ENCODE results near the gene VNN1.

Gene VNN1, protein sequence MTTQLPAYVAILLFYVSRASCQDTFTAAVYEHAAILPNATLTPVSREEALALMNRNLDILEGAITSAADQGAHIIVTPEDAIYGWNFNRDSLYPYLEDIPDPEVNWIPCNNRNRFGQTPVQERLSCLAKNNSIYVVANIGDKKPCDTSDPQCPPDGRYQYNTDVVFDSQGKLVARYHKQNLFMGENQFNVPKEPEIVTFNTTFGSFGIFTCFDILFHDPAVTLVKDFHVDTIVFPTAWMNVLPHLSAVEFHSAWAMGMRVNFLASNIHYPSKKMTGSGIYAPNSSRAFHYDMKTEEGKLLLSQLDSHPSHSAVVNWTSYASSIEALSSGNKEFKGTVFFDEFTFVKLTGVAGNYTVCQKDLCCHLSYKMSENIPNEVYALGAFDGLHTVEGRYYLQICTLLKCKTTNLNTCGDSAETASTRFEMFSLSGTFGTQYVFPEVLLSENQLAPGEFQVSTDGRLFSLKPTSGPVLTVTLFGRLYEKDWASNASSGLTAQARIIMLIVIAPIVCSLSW

GRCh38 chr6:132713352-132714134 lies at the start of gene VNN1:
Gene VNN1 (minus strand): TSS chr6:132714055. CDS start chr6:132714035, 20 bp downstream.
- no peaks in the 10 kb centered on the region for H3K36me3 ChIP-seq (ENCODE audit: control insufficient read depth, insufficient read depth, low read length)
- H3K4me1 ChIP-seq (ENCODE audit: control insufficient read depth, insufficient read depth, low read length): peaks cover 35% of the 10 kb centered on the region
- no peaks in the 10 kb centered on the region for H3K9me3 ChIP-seq (ENCODE audit: control insufficient read depth, low read length)
- H3K4me3 ChIP-seq (ENCODE audit: low read length): no peak within 1 kb of the TSS
- H3K9ac ChIP-seq (ENCODE audit: low read length): no peak within 1 kb of the TSS
- H3K27me3 ChIP-seq (ENCODE audit: control insufficient read depth, insufficient read depth, low read length): no peaks in the 10 kb centered on the region

- Histone ChIP-seq H3K4me1 (ENCODE audit: control insufficient read depth, insufficient read depth, low read length) (peaks cover 10% of the 10 kb centered on the region), H3K4me3 (ENCODE audit: low read length) (no peak overlapping the region), H3K27me3 (ENCODE audit: control insufficient read depth, insufficient read depth, low read length) (no peaks in the 10 kb centered on the region), H3K9ac (ENCODE audit: low read length) (no peak overlapping the region), H3K9me3 (ENCODE audit: control insufficient read depth, low read length) (no peaks in the 10 kb centered on the region), H3K36me3 (ENCODE audit: control insufficient read depth, insufficient read depth, low read length) (no peaks in the 10 kb centered on the region)
These were observed 49.4 kb upstream of the VNN1 start for GRCh38 chr6:132763269-132763668.

- Histone ChIP-seq H3K27me3 (ENCODE audit: control insufficient read depth, insufficient read depth, low read length) (no peaks in the 10 kb centered on the region), H3K4me1 (ENCODE audit: control insufficient read depth, insufficient read depth, low read length) (peaks cover 5% of the 10 kb centered on the region), H3K36me3 (ENCODE audit: control insufficient read depth, insufficient read depth, low read length) (no peaks in the 10 kb centered on the region), H3K4me3 (ENCODE audit: low read length) (no peak overlapping the region), H3K9ac (ENCODE audit: low read length) (no peak overlapping the region), H3K9me3 (ENCODE audit: control insufficient read depth, low read length) (no peaks in the 10 kb centered on the region)
These were observed 46.4 kb upstream of the VNN1 start for GRCh38 chr6:132760256-132760655.

GRCh38 chr6:132758689-132759088 lies 44.8 kb upstream of the VNN1 start:
- H3K36me3 ChIP-seq (ENCODE audit: control insufficient read depth, insufficient read depth, low read length): no peaks in the 10 kb centered on the region
- no peak overlapping the region for H3K9ac ChIP-seq (ENCODE audit: low read length)
- no peak overlapping the region for H3K4me3 ChIP-seq (ENCODE audit: low read length)
- H3K9me3 ChIP-seq (ENCODE audit: control insufficient read depth, low read length): no peaks in the 10 kb centered on the region
- no peaks in the 10 kb centered on the region for H3K4me1 ChIP-seq (ENCODE audit: control insufficient read depth, insufficient read depth, low read length)
- H3K27me3 ChIP-seq (ENCODE audit: control insufficient read depth, insufficient read depth, low read length): no peaks in the 10 kb centered on the region

DNA sequence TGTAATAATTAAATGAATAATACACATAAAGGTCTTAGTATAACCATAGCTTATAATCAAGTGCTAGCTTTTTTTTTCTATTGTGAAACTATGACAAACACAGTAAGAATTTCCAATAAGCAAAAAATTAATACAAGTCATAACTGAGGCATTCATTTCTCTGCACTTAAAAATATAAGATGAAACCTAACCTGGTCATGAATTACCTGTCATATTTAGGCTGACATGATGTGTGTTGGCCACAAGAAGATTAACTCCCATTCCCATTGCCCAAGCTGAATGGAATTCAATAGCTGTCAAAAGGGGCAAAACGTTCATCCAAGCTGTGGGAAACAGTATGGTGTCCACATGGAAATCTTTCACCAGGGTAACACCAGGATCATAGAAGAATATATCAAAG lies 38.4 kb upstream of the VNN1 start:
- Histone ChIP-seq H3K4me3 (ENCODE audit: low read length) (no peak overlapping the region), H3K36me3 (ENCODE audit: control insufficient read depth, insufficient read depth, low read length) (no peaks in the 10 kb centered on the region), H3K9ac (ENCODE audit: low read length) (no peak overlapping the region), H3K9me3 (ENCODE audit: control insufficient read depth, low read length) (no peaks in the 10 kb centered on the region), H3K4me1 (ENCODE audit: control insufficient read depth, insufficient read depth, low read length) (peaks cover 7% of the 10 kb centered on the region), H3K27me3 (ENCODE audit: control insufficient read depth, insufficient read depth, low read length) (no peaks in the 10 kb centered on the region)

- Histone ChIP-seq H3K27me3 (ENCODE audit: control insufficient read depth, insufficient read depth, low read length) (no peaks in the 10 kb centered on the region), H3K9me3 (ENCODE audit: control insufficient read depth, low read length) (no peaks in the 10 kb centered on the region), H3K9ac (ENCODE audit: low read length) (no peak overlapping the region), H3K4me3 (ENCODE audit: low read length) (no peak overlapping the region), H3K36me3 (ENCODE audit: control insufficient read depth, insufficient read depth, low read length) (no peaks in the 10 kb centered on the region), H3K4me1 (ENCODE audit: control insufficient read depth, insufficient read depth, low read length) (peaks cover 7% of the 10 kb centered on the region)
These were observed 38.0 kb upstream of the VNN1 start for GRCh38 chr6:132751828-132752227.

- Histone ChIP-seq H3K9ac (ENCODE audit: low read length) (no peak overlapping the region), H3K9me3 (ENCODE audit: control insufficient read depth, low read length) (no peaks in the 10 kb centered on the region), H3K36me3 (ENCODE audit: control insufficient read depth, insufficient read depth, low read length) (no peaks in the 10 kb centered on the region), H3K4me3 (ENCODE audit: low read length) (no peak overlapping the region), H3K4me1 (ENCODE audit: control insufficient read depth, insufficient read depth, low read length) (peaks cover 7% of the 10 kb centered on the region), H3K27me3 (ENCODE audit: control insufficient read depth, insufficient read depth, low read length) (no peaks in the 10 kb centered on the region)
These were observed 37.5 kb upstream of the VNN1 start for GRCh38 chr6:132751306-132751705.

DNA sequence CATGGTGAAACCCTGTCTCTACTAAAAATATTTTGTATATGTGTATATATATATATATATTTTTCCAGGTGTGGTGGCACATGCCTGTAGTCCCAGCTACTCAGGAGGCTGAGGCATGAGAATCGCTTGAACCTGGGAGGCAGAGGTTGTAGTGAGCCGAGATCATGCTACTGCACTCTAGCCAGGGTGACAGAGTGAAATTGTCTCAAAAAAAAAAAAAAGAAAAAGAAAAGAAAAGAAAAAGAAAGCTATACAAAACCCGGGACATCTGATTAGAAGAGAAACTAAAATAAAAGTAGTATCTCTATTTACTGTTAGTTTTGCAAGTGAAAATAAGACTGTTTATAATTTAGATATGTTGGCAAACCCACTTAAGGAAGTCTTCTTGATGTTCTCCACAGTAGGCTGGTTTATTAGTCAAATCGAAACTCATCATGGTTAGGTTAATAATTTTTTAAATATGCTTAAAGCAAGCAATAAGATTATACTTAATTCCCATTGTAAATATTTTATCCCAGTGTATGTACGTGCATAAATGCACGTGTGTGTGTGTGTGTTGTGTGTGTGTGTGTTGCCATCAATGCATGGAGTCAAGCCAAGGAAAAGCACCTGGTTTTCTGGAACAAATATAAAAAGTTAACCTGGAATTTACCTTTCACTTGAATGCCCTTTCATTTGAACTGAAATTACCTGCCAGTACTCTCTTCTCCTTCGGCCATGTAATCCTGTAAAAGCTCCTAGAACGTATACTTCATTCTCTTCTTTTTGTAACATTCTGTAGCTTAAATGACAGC lies 36.8 kb upstream of the VNN1 start:
- Histone ChIP-seq H3K9ac (ENCODE audit: low read length) (no peak overlapping the region), H3K9me3 (ENCODE audit: control insufficient read depth, low read length) (no peaks in the 10 kb centered on the region), H3K4me3 (ENCODE audit: low read length) (no peak overlapping the region), H3K4me1 (ENCODE audit: control insufficient read depth, insufficient read depth, low read length) (peaks cover 7% of the 10 kb centered on the region), H3K27me3 (ENCODE audit: control insufficient read depth, insufficient read depth, low read length) (no peaks in the 10 kb centered on the region), H3K36me3 (ENCODE audit: control insufficient read depth, insufficient read depth, low read length) (no peaks in the 10 kb centered on the region)

DNA sequence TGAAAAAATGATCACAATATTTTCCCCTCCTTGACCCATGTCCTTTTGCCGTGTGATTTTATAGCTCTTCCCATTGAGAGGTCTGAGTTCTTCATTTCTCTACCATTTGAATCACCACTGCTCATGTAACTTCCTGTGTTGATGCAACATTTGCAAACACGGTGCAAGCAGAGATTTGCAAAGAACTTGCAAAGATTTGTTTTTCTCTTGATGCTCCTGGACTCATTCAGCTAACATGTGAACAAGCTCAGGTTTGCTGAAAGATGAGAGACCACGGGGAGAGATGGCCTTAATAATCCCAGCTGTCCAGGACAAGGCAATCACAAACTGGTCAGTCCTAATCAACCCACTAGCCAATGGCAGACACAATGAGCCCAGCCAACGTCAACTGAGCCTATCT lies 35.3 kb upstream of the VNN1 start:
- no peak overlapping the region for H3K4me3 ChIP-seq (ENCODE audit: low read length)
- no peaks in the 10 kb centered on the region for H3K9me3 ChIP-seq (ENCODE audit: control insufficient read depth, low read length)
- H3K36me3 ChIP-seq (ENCODE audit: control insufficient read depth, insufficient read depth, low read length): no peaks in the 10 kb centered on the region
- H3K4me1 ChIP-seq (ENCODE audit: control insufficient read depth, insufficient read depth, low read length): peaks cover 7% of the 10 kb centered on the region
- no peak overlapping the region for H3K9ac ChIP-seq (ENCODE audit: low read length)
- H3K27me3 ChIP-seq (ENCODE audit: control insufficient read depth, insufficient read depth, low read length): no peaks in the 10 kb centered on the region

DNA sequence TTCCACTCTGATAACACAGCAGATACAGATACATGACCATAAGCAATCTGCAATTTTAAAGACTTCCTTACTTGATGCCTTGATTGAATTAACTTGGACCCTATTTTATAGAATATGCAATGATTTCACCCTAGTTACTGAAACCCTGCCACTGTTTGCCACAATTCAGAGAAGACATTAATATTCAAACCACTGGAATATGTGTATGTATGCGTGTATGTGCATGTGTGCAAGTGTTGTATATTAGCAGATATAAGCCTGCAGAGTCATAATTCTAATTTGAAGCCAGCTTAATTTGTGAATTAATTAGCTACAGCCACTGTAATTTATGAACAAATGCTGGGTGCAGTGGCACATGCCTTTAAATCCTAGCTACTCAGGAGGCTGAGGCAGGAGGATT lies 34.6 kb upstream of the VNN1 start:
- Histone ChIP-seq H3K36me3 (ENCODE audit: control insufficient read depth, insufficient read depth, low read length) (no peaks in the 10 kb centered on the region), H3K27me3 (ENCODE audit: control insufficient read depth, insufficient read depth, low read length) (no peaks in the 10 kb centered on the region), H3K4me3 (ENCODE audit: low read length) (no peak overlapping the region), H3K9ac (ENCODE audit: low read length) (no peak overlapping the region), H3K9me3 (ENCODE audit: control insufficient read depth, low read length) (no peaks in the 10 kb centered on the region), H3K4me1 (ENCODE audit: control insufficient read depth, insufficient read depth, low read length) (peaks cover 7% of the 10 kb centered on the region)

GRCh38 chr6:132746048-132746447 lies 32.2 kb upstream of the VNN1 start:
- H3K4me3 ChIP-seq (ENCODE audit: low read length): no peak overlapping the region
- H3K4me1 ChIP-seq (ENCODE audit: control insufficient read depth, insufficient read depth, low read length): peaks cover 9% of the 10 kb centered on the region
- H3K27me3 ChIP-seq (ENCODE audit: control insufficient read depth, insufficient read depth, low read length): no peaks in the 10 kb centered on the region
- H3K9ac ChIP-seq (ENCODE audit: low read length): no peak overlapping the region
- no peaks in the 10 kb centered on the region for H3K9me3 ChIP-seq (ENCODE audit: control insufficient read depth, low read length)
- H3K36me3 ChIP-seq (ENCODE audit: control insufficient read depth, insufficient read depth, low read length): no peaks in the 10 kb centered on the region

Measured in mucosa of stomach (tissue), 1 donor.